PFSK-1 (cell line): ENCODE data around the gene ATP8A1.

Experiments
- POLR2AphosphoS5 ChIP-seq: IDR thresholded peaks from 2 replicates; pipeline ENCODE4 v1.6.1; 2012; ENCODE audit warnings: low read depth, mild to moderate bottlenecking, control low read depth, low read length, moderate library complexity
- TAF1 ChIP-seq: IDR thresholded peaks from 2 replicates; pipeline ENCODE4 v1.6.1; 2012; ENCODE audit warnings: low read length, control low read depth, borderline replicate concordance; ENCODE audit not compliant: insufficient read depth
- TF ChIP-seq, protein P1 (sequence below), 2 experiments: IDR thresholded peaks; 2 replicates each; pipeline versions ENCODE4 v1.6.1 to v1.8.0; 2011 to 2012; ENCODE audit warnings: low read depth in 2 of 2, low read length in 2 of 2, control low read depth in 1 of 2, inconsistent platforms in 1 of 2, mild to moderate bottlenecking in 1 of 2, moderate library complexity in 1 of 2; ENCODE audit not compliant: insufficient read depth in 1 of 2

DNA sequence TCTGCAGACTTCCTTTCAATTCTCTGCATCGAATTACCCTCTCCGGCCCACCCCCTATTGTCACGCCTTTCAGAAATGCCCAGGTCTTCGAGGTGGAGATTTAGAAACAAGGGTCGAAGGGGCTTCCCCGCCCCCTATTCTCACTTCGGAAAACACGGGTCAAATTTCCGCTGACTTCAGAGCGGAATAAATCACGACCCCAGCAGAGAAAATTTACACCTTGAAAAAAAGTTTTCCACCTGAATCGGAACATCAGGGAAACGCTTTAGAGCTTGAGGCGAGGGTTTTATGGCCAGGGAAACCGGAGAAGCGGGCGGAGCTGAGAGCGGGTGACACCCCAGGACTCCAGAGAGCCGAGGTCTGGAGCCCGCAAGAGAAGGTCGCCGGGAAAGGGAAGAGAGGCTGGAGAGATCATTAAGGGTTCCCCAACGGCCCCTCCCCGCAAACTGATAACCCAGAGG, 258.0 kb downstream of the ATP8A1 start:
- TF ChIP-seq, protein P1, sequence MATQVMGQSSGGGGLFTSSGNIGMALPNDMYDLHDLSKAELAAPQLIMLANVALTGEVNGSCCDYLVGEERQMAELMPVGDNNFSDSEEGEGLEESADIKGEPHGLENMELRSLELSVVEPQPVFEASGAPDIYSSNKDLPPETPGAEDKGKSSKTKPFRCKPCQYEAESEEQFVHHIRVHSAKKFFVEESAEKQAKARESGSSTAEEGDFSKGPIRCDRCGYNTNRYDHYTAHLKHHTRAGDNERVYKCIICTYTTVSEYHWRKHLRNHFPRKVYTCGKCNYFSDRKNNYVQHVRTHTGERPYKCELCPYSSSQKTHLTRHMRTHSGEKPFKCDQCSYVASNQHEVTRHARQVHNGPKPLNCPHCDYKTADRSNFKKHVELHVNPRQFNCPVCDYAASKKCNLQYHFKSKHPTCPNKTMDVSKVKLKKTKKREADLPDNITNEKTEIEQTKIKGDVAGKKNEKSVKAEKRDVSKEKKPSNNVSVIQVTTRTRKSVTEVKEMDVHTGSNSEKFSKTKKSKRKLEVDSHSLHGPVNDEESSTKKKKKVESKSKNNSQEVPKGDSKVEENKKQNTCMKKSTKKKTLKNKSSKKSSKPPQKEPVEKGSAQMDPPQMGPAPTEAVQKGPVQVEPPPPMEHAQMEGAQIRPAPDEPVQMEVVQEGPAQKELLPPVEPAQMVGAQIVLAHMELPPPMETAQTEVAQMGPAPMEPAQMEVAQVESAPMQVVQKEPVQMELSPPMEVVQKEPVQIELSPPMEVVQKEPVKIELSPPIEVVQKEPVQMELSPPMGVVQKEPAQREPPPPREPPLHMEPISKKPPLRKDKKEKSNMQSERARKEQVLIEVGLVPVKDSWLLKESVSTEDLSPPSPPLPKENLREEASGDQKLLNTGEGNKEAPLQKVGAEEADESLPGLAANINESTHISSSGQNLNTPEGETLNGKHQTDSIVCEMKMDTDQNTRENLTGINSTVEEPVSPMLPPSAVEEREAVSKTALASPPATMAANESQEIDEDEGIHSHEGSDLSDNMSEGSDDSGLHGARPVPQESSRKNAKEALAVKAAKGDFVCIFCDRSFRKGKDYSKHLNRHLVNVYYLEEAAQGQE (IDR thresholded peaks at IDR 0.05; ENCODE audit: insufficient read depth in 1 of 2, low read depth in 2 of 2, low read length in 2 of 2), result no peak
- TF ChIP-seq TAF1, result peak; percentile 11; the same call in 1 of the 2 replicates
- peak; percentile 44; the same call in 1 of the 2 replicates for TF ChIP-seq POLR2AphosphoS5
